Activated B cell treated with CpG ODN at 0.5 μM for 24 hours (primary cell): Measurements from ENCODE around the gene BRIP1. TPM values are rescaled to one million over a fixed set of nuclear protein-coding genes. Genes with fewer than 3 reads are reported as not detected.
"Not testable (repeated sequence)": the region's sequence is repeated elsewhere in the genome, so short reads cannot be mapped to it uniquely, and the experiment has no call there.

Source experiments
- ATAC-seq: fragments of 200-7000 bp; cut with Tn5 transposase; one replicate; pipeline ENCODE4 v1.10.0; 2021; ENCODE audit warnings: low read depth, mild to moderate bottlenecking, moderate library complexity
- CTCF ChIA-PET: fragments of 350-600 bp; sonication (Branson Sonifier 250); formaldehyde crosslinking; loops from one replicate; lab custom pipeline; 2021; ENCODE audit warnings: antibody characterized with exemption; lab: Charles Lee
- POLR2A ChIA-PET: fragments of 350-600 bp; sonication (Branson Sonifier 250); formaldehyde crosslinking; loops from one replicate; lab custom pipeline; 2021; ENCODE audit warnings: antibody characterized with exemption; lab: Charles Lee
- DNase-seq: peaks from one replicate; pipeline ENCODE4 v3.0.0; 2022
- H3K27ac Mint-ChIP-seq: one replicate; pipeline ENCODE4 v1.8.0; 2020; ENCODE audit warnings: mixed read lengths
- H3K27me3 Mint-ChIP-seq: one replicate; pipeline ENCODE4 v1.8.0; 2021; ENCODE audit warnings: mixed read lengths
- H3K36me3 Mint-ChIP-seq: one replicate; pipeline ENCODE4 v1.8.0; 2021; ENCODE audit warnings: low read depth, mixed read lengths
- H3K4me1 Mint-ChIP-seq: one replicate; pipeline ENCODE4 v1.8.0; 2021; ENCODE audit warnings: mixed read lengths
- H3K4me3 Mint-ChIP-seq: one replicate; pipeline ENCODE4 v1.8.0; 2020; ENCODE audit warnings: mild to moderate bottlenecking, mixed read lengths
- H3K9me3 Mint-ChIP-seq: one replicate; pipeline ENCODE4 v1.8.0; 2020; ENCODE audit warnings: mixed read lengths
- intact Hi-C: fragments of 100-400 bp; cut with micrococcal nuclease; formaldehyde crosslinking; loops from one replicate; pipeline ENCODE4 v1.15.1; 2024
- total RNA-seq: library from RNA; stranded (reverse); gene quantifications from 2 replicates; pipeline ENCODE4 v1.2.3, GENCODE V29; 2022
- TF ChIP-seq, protein P1 (sequence below): fragments of 200-600 bp; IDR thresholded peaks from one replicate; pipeline ENCODE4 v1.8.0; 2022; ENCODE audit warnings: antibody characterized with exemption, mild to moderate bottlenecking

BRIP1 gene
- total RNA-seq, 1 donor from 2014 or later: 2.5 TPM

- intact Hi-C loops: no loop called here
- H3K4me1 Mint-ChIP-seq: no peaks in the 10 kb centered on the region
- peaks cover 6% of the 10 kb centered on the region for H3K9me3 Mint-ChIP-seq
- no peak overlapping the region for H3K4me3 Mint-ChIP-seq
- H3K27me3 Mint-ChIP-seq: no peaks in the 10 kb centered on the region
- CTCF ChIA-PET: no interaction called here
- POLR2A ChIA-PET: no interaction called here
- TF ChIP-seq, protein P1, sequence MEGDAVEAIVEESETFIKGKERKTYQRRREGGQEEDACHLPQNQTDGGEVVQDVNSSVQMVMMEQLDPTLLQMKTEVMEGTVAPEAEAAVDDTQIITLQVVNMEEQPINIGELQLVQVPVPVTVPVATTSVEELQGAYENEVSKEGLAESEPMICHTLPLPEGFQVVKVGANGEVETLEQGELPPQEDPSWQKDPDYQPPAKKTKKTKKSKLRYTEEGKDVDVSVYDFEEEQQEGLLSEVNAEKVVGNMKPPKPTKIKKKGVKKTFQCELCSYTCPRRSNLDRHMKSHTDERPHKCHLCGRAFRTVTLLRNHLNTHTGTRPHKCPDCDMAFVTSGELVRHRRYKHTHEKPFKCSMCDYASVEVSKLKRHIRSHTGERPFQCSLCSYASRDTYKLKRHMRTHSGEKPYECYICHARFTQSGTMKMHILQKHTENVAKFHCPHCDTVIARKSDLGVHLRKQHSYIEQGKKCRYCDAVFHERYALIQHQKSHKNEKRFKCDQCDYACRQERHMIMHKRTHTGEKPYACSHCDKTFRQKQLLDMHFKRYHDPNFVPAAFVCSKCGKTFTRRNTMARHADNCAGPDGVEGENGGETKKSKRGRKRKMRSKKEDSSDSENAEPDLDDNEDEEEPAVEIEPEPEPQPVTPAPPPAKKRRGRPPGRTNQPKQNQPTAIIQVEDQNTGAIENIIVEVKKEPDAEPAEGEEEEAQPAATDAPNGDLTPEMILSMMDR: no peak
- no peak overlapping the region for H3K27ac Mint-ChIP-seq
- H3K36me3 Mint-ChIP-seq: no peaks in the 10 kb centered on the region
- ATAC-seq (no peak), DNase-seq (no peak)
These were observed 131.2 kb downstream of the BRIP1 start for GRCh38 chr17:61732169-61732568.

- ATAC-seq: no peak
- Mint-ChIP-seq H3K27ac (no peak overlapping the region), H3K4me1 (no peaks in the 10 kb centered on the region), H3K4me3 (no peak overlapping the region), H3K27me3 (no peaks in the 10 kb centered on the region), H3K9me3 (peaks cover under 1% of the 10 kb centered on the region), H3K36me3 (no peaks in the 10 kb centered on the region)
- no peak for DNase-seq
- intact Hi-C loops: no loop called here
- POLR2A ChIA-PET: no interaction called here
- TF ChIP-seq, protein P1: no peak
- CTCF ChIA-PET: no interaction called here
These were observed 132.0 kb downstream of the BRIP1 start for GRCh38 chr17:61731330-61731729.

- intact Hi-C loops: no loop called here
- Mint-ChIP-seq H3K36me3 (no peaks in the 10 kb centered on the region), H3K9me3 (no peaks in the 10 kb centered on the region), H3K4me3 (no peak overlapping the region), H3K27ac (no peak overlapping the region), H3K27me3 (no peaks in the 10 kb centered on the region), H3K4me1 (no peaks in the 10 kb centered on the region)
- CTCF ChIA-PET: no interaction called here
- TF ChIP-seq, protein P1: no peak
- DNase-seq (no peak), ATAC-seq (no peak)
- POLR2A ChIA-PET: no interaction called here
These were observed 133.5 kb downstream of the BRIP1 start for GRCh38 chr17:61729690-61730268.

DNA sequence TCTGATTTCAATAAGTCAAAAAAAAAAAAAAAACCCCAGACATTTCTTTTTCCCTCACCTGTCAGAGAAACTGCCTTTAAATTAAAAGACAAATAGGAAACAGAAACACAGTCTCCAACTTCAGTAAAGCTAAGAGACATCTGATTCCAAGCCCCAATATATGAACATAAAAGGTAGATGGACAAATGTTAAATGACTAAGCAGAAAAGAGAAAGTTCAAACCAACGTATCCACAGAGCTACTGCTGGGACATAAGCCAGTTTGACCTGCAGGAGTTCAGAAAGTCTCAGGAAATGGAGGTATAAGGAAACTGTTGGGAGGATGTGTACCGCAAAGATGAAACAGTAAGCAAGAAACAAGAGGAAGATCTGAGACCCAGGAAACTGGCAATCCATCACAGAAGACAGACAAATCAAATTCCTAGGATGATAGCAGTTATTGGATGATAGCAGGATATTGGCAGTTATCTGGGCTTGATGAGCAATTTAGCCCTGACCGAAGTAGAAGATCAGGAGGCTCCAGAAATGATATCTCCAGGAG is 135.0 kb downstream of the BRIP1 start:
- intact Hi-C loops: no loop called here
- TF ChIP-seq, protein P1: no peak
- H3K4me3 Mint-ChIP-seq: no peak overlapping the region
- ChIA-PET CTCF (no interaction called here), POLR2A (no interaction called here)
- no peaks in the 10 kb centered on the region for H3K9me3 Mint-ChIP-seq
- no peaks in the 10 kb centered on the region for H3K27me3 Mint-ChIP-seq
- DNase-seq (no peak), ATAC-seq (no peak)
- no peaks in the 10 kb centered on the region for H3K4me1 Mint-ChIP-seq
- no peaks in the 10 kb centered on the region for H3K36me3 Mint-ChIP-seq
- no peak overlapping the region for H3K27ac Mint-ChIP-seq

DNA sequence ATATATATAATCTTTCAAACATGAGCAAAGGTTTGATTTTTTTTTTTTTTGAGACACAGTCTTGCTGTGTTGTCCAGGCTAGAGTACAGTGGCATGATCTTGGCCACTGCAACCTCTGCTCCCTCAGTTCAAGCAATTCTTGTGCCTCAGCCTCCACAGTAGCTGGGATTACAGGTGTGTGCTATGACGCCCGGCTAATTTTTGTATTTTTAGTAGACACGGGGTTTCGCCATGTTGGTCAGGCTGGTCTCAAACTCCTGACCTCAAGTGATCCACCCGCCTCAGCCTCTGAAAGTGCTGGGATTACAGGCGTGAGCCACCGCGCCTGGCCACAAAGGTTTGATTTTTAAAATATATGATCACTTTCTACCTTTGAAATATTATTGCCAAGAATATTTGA is 135.5 kb downstream of the BRIP1 start:
- H3K27me3 Mint-ChIP-seq, CTCF ChIA-PET: not testable (repeated sequence)

DNA sequence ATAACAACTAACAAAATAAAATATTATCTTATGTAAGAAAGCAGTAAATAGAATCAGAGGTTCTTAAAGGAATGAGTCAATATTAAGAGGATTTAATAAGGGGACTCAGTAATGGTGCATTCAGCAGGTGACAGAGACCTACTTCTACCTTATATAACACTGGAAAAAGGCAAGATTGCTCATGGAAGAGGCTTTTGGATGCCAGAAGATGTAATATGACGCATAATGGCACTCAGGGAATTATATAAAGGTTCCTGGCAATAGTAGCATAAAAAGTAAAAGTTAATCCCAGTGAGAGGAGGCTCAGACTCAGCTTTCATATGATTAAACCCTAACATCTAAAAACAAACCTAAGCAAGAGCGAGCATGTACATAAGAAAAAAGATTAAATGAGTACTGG is 136.4 kb downstream of the BRIP1 start:
- no peaks in the 10 kb centered on the region for H3K4me1 Mint-ChIP-seq
- H3K9me3 Mint-ChIP-seq: no peaks in the 10 kb centered on the region
- POLR2A ChIA-PET: no interaction called here
- H3K4me3 Mint-ChIP-seq: no peak overlapping the region
- DNase-seq (no peak), ATAC-seq (no peak)
- intact Hi-C loops: no loop called here
- TF ChIP-seq, protein P1: no peak
- H3K27me3 Mint-ChIP-seq: no peaks in the 10 kb centered on the region
- H3K36me3 Mint-ChIP-seq: no peaks in the 10 kb centered on the region
- no peak overlapping the region for H3K27ac Mint-ChIP-seq
- CTCF ChIA-PET: no interaction called here

More for the DNA sequence above, 135.5 kb downstream of the BRIP1 start:
- ATAC-seq, POLR2A ChIA-PET, H3K4me1 Mint-ChIP-seq, DNase-seq, H3K9me3 Mint-ChIP-seq, H3K27ac Mint-ChIP-seq, intact Hi-C loops, H3K4me3 Mint-ChIP-seq, H3K36me3 Mint-ChIP-seq: not testable (repeated sequence)
